Activated naive CD4-positive, alpha-beta T cell treated with anti-CD3 and anti-CD28 coated beads, Interleukin-2, amount 50 U/mL, for 72 hours (primary cell): ENCODE data around the gene PPP1R9B. TPM values are rescaled to one million over a fixed set of nuclear protein-coding genes. Genes with fewer than 3 reads are reported as not detected.

Experiments
- ATAC-seq, 2 donors: fragments of 150-1000 bp; cut with Tn5 transposase; 2 replicates each; pipeline ENCODE4 v1.10.0; 2021; ENCODE audit warnings: mild to moderate bottlenecking in 2 of 2, moderate library complexity in 2 of 2
- DNase-seq, 2 donors: peaks; one replicate each; pipeline ENCODE4 v3.0.0; 2021 to 2022; ENCODE audit warnings: low spot score in 2 of 2
- H3K27ac Mint-ChIP-seq, 2 donors: one replicate each; pipeline ENCODE4 v1.8.0; 2022; ENCODE audit warnings: mild to moderate bottlenecking in 2 of 2, mixed read lengths in 2 of 2
- H3K36me3 Mint-ChIP-seq, 2 donors: one replicate each; pipeline ENCODE4 v1.8.0; 2022; ENCODE audit warnings: mixed read lengths in 2 of 2
- H3K9me3 Mint-ChIP-seq, 2 donors: one replicate each; pipeline ENCODE4 v1.8.0; 2022; ENCODE audit warnings: mixed read lengths in 2 of 2
- total RNA-seq, 2 donors: library from RNA; stranded (reverse); gene quantifications; one replicate each; pipeline ENCODE4 v1.2.3, GENCODE V29; 2022

PPP1R9B gene
- total RNA-seq, 2 donors from 2014 or later = 74.4 to 112 TPM

- DNase-seq (no peak), ATAC-seq (no peak)
- peak overlapping the region in 1 of 2 donors; percentile 79 for H3K27ac Mint-ChIP-seq
- peaks cover 0 to 3% of the 10 kb centered on the region in 2 donors for H3K36me3 Mint-ChIP-seq
- H3K9me3 Mint-ChIP-seq = peaks cover 4% of the 10 kb centered on the region in 2 donors
Measured at GRCh38 chr17:50167371-50167770, 16.9 kb upstream of the PPP1R9B start.

DNA sequence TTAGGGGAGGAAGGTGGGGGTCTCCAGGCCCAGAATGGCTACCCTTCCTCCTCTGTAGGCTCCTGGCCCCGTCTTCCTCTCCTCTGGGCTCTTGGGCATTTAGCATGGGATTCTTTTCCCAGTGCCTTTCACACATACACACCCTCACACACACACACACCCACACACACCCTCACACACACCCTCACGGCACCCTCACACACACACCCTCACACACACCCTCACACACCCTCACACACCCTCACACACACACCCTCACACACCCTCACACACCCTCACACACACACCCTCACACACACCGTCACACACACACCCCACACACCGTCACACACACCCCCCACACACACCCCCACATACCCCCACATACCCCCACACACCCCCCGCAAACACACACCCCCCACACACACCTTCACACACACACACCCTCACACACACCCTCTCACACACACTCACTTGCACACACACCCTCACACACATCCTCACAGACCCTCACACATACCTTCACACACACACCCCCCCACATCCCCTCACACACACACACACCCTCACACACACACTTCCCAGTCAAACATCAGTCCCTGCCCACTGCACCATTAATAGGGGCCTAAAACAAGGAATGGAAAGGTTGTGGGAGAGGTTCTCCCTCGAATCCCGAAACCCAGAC lies 16.2 kb upstream of the PPP1R9B start:
- H3K27ac Mint-ChIP-seq = no peak overlapping the region
- no peak for ATAC-seq
- DNase-seq = no peak
- H3K36me3 Mint-ChIP-seq = peaks cover 0 to 4% of the 10 kb centered on the region in 2 donors
- peaks cover 4 to 7% of the 10 kb centered on the region in 2 donors for H3K9me3 Mint-ChIP-seq

GRCh38 chr17:50165867-50166517 lies 15.5 kb upstream of the PPP1R9B start, which contains the start of gene SGCA:
SGCA (plus strand) TSS chr17:50166005; CDS start chr17:50166041, 36 bp downstream.
- H3K36me3 Mint-ChIP-seq = peaks cover 0 to 4% of the 10 kb centered on the region in 2 donors
- no peak within 1 kb of the TSS for H3K27ac Mint-ChIP-seq
- H3K9me3 Mint-ChIP-seq = peaks cover 4 to 9% of the 10 kb centered on the region in 2 donors
- ATAC-seq = no peak
- no peak for DNase-seq

GRCh38 chr17:50165466-50165865 lies 15.0 kb upstream of the PPP1R9B start:
- Mint-ChIP-seq H3K36me3 (peaks cover 0 to 4% of the 10 kb centered on the region in 2 donors), H3K9me3 (peaks cover 4 to 9% of the 10 kb centered on the region in 2 donors), H3K27ac (no peak overlapping the region)
- DNase-seq = no peak
- no peak for ATAC-seq

- Mint-ChIP-seq H3K36me3 (peaks cover 0 to 4% of the 10 kb centered on the region in 2 donors), H3K9me3 (peaks cover 4 to 9% of the 10 kb centered on the region in 2 donors), H3K27ac (no peak overlapping the region)
- ATAC-seq (no peak), DNase-seq (no peak)
Measured at GRCh38 chr17:50165066-50165465, 14.6 kb upstream of the PPP1R9B start.

DNA sequence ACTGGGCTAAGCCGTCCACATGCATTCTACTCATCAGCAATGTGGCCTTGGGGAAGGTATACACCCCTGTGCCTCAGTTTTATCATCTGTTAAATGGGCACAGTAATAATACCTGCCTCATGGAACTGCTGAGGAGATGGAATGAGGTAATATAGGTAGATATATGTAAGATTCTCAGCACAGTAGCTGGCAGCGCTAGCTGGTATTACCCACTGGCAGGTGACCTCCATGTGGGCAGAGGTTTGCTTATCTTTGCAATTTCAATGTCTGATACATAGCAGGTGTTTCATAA lies 14.2 kb upstream of the PPP1R9B start:
- DNase-seq (no peak), ATAC-seq (no peak)
- no peak overlapping the region for H3K27ac Mint-ChIP-seq
- peaks cover 0 to 4% of the 10 kb centered on the region in 2 donors for H3K36me3 Mint-ChIP-seq
- peaks cover 4 to 9% of the 10 kb centered on the region in 2 donors for H3K9me3 Mint-ChIP-seq

GRCh38 chr17:50163843-50164696 lies 13.6 kb upstream of the PPP1R9B start:
- peaks cover 0 to 4% of the 10 kb centered on the region in 2 donors for H3K36me3 Mint-ChIP-seq

DNA sequence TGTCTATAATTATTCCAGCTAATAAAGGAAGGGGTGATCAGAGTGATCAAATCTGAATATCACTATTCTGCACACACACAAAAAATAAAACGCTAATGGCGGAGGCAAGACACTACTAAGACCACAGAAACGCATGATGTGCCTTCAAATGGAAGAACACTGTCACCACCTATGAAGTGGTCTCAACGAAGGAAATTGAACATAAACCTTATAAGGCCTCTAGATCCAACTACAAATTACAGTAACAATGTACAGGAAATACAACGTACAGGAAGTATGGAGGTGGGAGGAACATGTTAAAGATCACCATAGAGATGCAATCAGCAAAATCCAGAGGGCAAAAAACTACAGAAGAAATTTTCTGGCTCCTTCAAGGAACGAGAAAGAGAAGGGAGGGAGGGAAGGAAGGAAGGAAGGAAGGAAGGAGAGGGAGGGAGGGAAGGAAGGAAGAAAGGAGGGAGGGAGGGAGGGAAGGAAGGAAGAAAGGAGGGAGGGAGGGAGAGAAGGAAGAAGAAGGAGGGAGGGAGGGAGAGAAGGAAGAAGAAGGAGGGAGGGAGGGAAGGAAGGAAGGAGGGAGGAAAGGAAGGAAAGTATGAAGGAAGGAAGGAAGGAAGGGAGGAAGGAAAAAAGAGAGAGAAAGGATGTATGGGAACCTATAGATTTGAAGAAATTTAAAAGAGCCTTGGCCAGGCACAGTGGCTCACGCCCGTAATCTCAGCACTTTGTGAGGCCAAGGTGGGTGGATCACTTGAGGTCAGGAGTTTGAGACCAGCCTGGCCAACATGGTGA lies 12.2 kb upstream of the PPP1R9B start:
- no peak for DNase-seq
- H3K9me3 Mint-ChIP-seq = peaks cover 4 to 9% of the 10 kb centered on the region in 2 donors
- H3K27ac Mint-ChIP-seq = peak overlapping the region; percentile 76 to 95
- peaks cover 0 to 4% of the 10 kb centered on the region in 2 donors for H3K36me3 Mint-ChIP-seq
- ATAC-seq = peak; percentile 20 to 45

More at GRCh38 chr17:50163843-50164696, 13.6 kb upstream of the PPP1R9B start:
- no peak for DNase-seq
- no peak for ATAC-seq
- Mint-ChIP-seq H3K9me3 (peaks cover 4 to 9% of the 10 kb centered on the region in 2 donors), H3K27ac (peak overlapping the region; percentile 37 to 95)

DNA sequence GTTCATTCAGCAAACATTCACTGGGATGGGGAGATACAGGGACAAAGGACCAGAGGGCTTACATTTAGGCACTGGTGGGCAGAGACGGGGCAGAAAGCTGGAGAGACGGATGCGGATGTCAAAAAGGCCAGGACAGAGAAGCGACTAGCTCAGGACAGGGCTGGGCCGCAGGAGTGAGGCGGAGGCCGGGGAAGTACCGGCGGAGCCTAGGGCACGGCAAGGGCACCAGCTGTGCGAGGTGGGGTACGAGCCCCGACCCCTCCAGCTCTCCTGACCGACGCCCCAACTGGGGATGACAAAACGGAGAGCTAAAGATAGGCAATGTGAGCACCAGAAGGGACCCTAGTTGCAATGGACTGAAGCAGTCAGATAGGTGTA lies 11.4 kb upstream of the PPP1R9B start:
- H3K27ac Mint-ChIP-seq = peak overlapping the region; percentile 95 to 98
- peaks cover 0 to 4% of the 10 kb centered on the region in 2 donors for H3K36me3 Mint-ChIP-seq
- peak in 1 of 2 donors; percentile 7 for ATAC-seq
- no peak for DNase-seq
- peaks cover 4 to 9% of the 10 kb centered on the region in 2 donors for H3K9me3 Mint-ChIP-seq

- H3K27ac Mint-ChIP-seq = peak overlapping the region; percentile 95 to 98
- ATAC-seq (peak; percentile 92 to 95), DNase-seq (peak; percentile 97 to 99)
- H3K9me3 Mint-ChIP-seq = peaks cover 4 to 9% of the 10 kb centered on the region in 2 donors
- H3K36me3 Mint-ChIP-seq = peaks cover 0 to 4% of the 10 kb centered on the region in 2 donors
Measured at GRCh38 chr17:50161023-50161910, 10.8 kb upstream of the PPP1R9B start.

- Mint-ChIP-seq H3K9me3 (peaks cover 4 to 9% of the 10 kb centered on the region in 2 donors), H3K27ac (no peak overlapping the region), H3K36me3 (peaks cover 0 to 4% of the 10 kb centered on the region in 2 donors)
- no peak for ATAC-seq
- DNase-seq = no peak
Measured at GRCh38 chr17:50157891-50158290, 7.4 kb upstream of the PPP1R9B start.

GRCh38 chr17:50155115-50155819 lies 4.8 kb upstream of the PPP1R9B start:
- no peak for ATAC-seq
- Mint-ChIP-seq H3K27ac (no peak overlapping the region), H3K9me3 (no peaks in the 10 kb centered on the region), H3K36me3 (no peaks in the 10 kb centered on the region)
- no peak for DNase-seq

GRCh38 chr17:50154604-50155003 lies 4.1 kb upstream of the PPP1R9B start:
- DNase-seq = no peak
- no peak for ATAC-seq
- Mint-ChIP-seq H3K27ac (no peak overlapping the region), H3K36me3 (no peaks in the 10 kb centered on the region), H3K9me3 (no peaks in the 10 kb centered on the region)

GRCh38 chr17:50153650-50154575 lies 3.4 kb upstream of the PPP1R9B start:
- DNase-seq (no peak), ATAC-seq (no peak)
- Mint-ChIP-seq H3K9me3 (no peaks in the 10 kb centered on the region), H3K36me3 (no peaks in the 10 kb centered on the region), H3K27ac (no peak overlapping the region)
